H1 (cell line): ENCODE results near the gene GYS2. TPM values are rescaled to one million over a fixed set of nuclear protein-coding genes. Genes with fewer than 3 reads are reported as not detected.

Experiments used
- CTCF ChIA-PET: fragments of 300-600 bp; sonication (Branson Sonifier 250); formaldehyde crosslinking; loops from one replicate; lab custom pipeline; 2021; ENCODE audit not compliant: partially characterized antibody; lab: Charles Lee
- POLR2A ChIA-PET: fragments of 300-600 bp; sonication (Branson Sonifier 250); formaldehyde crosslinking; loops from one replicate; lab custom pipeline; 2021; ENCODE audit warnings: inconsistent platforms; ENCODE audit not compliant: partially characterized antibody; lab: Charles Lee
- DNase-seq, 2 experiments: peaks; one replicate each; pipeline versions ENCODE4 v3.0.0 to v3.0.0-alpha.2; 2010 to 2022; ENCODE audit warnings: low spot score in 2 of 2, low read depth in 1 of 2, mixed read lengths in 1 of 2
- FAIRE-seq: peaks from 2 replicates; lab custom pipeline; 2011; peaks lifted over from hg19 to GRCh38; lab: Jason Lieb, UNC
- H2AFZ ChIP-seq: 2 replicates; pipeline ENCODE4 v1.8.1; 2012; ENCODE audit warnings: low read length, inconsistent platforms
- H2AK5ac ChIP-seq: 2 replicates; pipeline ENCODE4 v1.6.1; 2013; ENCODE audit warnings: low read depth, low read length
- H2BK120ac ChIP-seq: replicated peaks from 2 replicates; pipeline ENCODE3; 2013; ENCODE audit warnings: low read depth, low read length, inconsistent platforms
- H2BK12ac ChIP-seq: 2 replicates; pipeline ENCODE4 v1.6.1; 2013; ENCODE audit warnings: low read depth, low read length
- H2BK15ac ChIP-seq: 2 replicates; pipeline ENCODE4 v1.6.1; 2013; ENCODE audit warnings: low read length
- H2BK20ac ChIP-seq: 2 replicates; pipeline ENCODE4 v1.6.1; 2013; ENCODE audit warnings: low read length
- H2BK5ac ChIP-seq: 2 replicates; pipeline ENCODE4 v1.6.1; 2013; ENCODE audit warnings: low read depth, low read length
- H3K14ac ChIP-seq: 2 replicates; pipeline ENCODE4 v1.6.1; 2013; ENCODE audit warnings: inconsistent platforms; ENCODE audit not compliant: insufficient read length
- H3K18ac ChIP-seq: 2 replicates; pipeline ENCODE4 v1.6.1; 2013; ENCODE audit warnings: low read length; ENCODE audit errors: extremely low read depth
- H3K23ac ChIP-seq: 2 replicates; pipeline ENCODE4 v1.6.1; 2013; ENCODE audit warnings: inconsistent platforms; ENCODE audit not compliant: insufficient read length
- H3K23me2 ChIP-seq: 2 replicates; pipeline ENCODE4 v1.6.1; 2013; ENCODE audit warnings: low read depth, low read length
- H3K27ac ChIP-seq: 2 replicates; pipeline ENCODE4 v1.6.1; 2011; ENCODE audit warnings: low read depth, low read length, inconsistent platforms
- H3K27me3 ChIP-seq, 4 experiments: replicated peaks in 1 of 4; 1 replicate in 1 of 4; 2 replicates in 3 of 4; pipeline versions ENCODE4 v1.6.1 to v1.8.1; 2011 to 2013; ENCODE audit warnings: low read length in 3 of 4, mild to moderate bottlenecking in 3 of 4, inconsistent platforms in 2 of 4, mixed read lengths in 2 of 4, moderate library complexity in 1 of 4; ENCODE audit not compliant: control insufficient read depth in 3 of 4, insufficient read depth in 3 of 4; ENCODE audit errors: extremely low read depth in 1 of 4
- H3K36me3 ChIP-seq, 4 experiments: 2 replicates each; pipeline versions ENCODE4 v1.6.1 to v1.8.1; 2011 to 2013; ENCODE audit warnings: mild to moderate bottlenecking in 4 of 4, low read length in 3 of 4, moderate library complexity in 2 of 4, control low read depth in 1 of 4, inconsistent platforms in 1 of 4; ENCODE audit not compliant: insufficient read depth in 4 of 4, control insufficient read depth in 2 of 4
- H3K4ac ChIP-seq: replicated peaks from 2 replicates; pipeline ENCODE3; 2013; ENCODE audit warnings: low read length, low read depth, mixed read lengths, inconsistent platforms; ENCODE audit not compliant: insufficient read length
- H3K4me1 ChIP-seq, 4 experiments: replicated peaks in 1 of 4; 1 replicate in 1 of 4; 2 replicates in 3 of 4; pipeline versions ENCODE4 v1.6.1 to v1.8.1; 2011 to 2013; ENCODE audit warnings: low read length in 3 of 4, inconsistent platforms in 2 of 4, mixed read lengths in 1 of 4; ENCODE audit not compliant: insufficient read depth in 4 of 4, control insufficient read depth in 3 of 4
- H3K4me2 ChIP-seq, 2 experiments: 2 replicates each; pipeline versions ENCODE4 v1.6.1 to v1.8.1; 2011 to 2013; ENCODE audit warnings: low read depth in 2 of 2, low read length in 2 of 2, control low read depth in 1 of 2, inconsistent platforms in 1 of 2, mild to moderate bottlenecking in 1 of 2; ENCODE audit not compliant: insufficient read depth in 1 of 2
- H3K4me3 ChIP-seq, 4 experiments: fragments of 200-600, 300-600 bp in 1 of 4; sonication (generic), shearing (Covaris generic), sonication (Bioruptor Twin) in 1 of 4; 2 replicates each; pipeline versions ENCODE4 v1.5.1 to v1.8.1; 2011 to 2016; ENCODE audit warnings: low read length in 4 of 4, low read depth in 3 of 4, control low read depth in 2 of 4, inconsistent platforms in 2 of 4, mild to moderate bottlenecking in 2 of 4, mixed read lengths in 1 of 4, moderate library complexity in 1 of 4; ENCODE audit not compliant: insufficient read depth in 2 of 4; ENCODE audit errors: extremely low read depth in 1 of 4
- H3K56ac ChIP-seq: replicated peaks from 2 replicates; pipeline ENCODE3; 2013; ENCODE audit warnings: low read depth, mild to moderate bottlenecking, mixed read lengths, low read length, inconsistent platforms; ENCODE audit not compliant: insufficient read length
- H3K79me1 ChIP-seq: 2 replicates; pipeline ENCODE4 v1.6.1; 2013; ENCODE audit warnings: low read depth, low read length, control low read depth
- H3K79me2 ChIP-seq, 2 experiments: 2 replicates each; pipeline versions ENCODE4 v1.6.1 to v1.8.1; 2012 to 2013; ENCODE audit warnings: low read length in 2 of 2, mild to moderate bottlenecking in 2 of 2, inconsistent platforms in 1 of 2; ENCODE audit not compliant: insufficient read depth in 2 of 2, control insufficient read depth in 1 of 2
- H3K9ac ChIP-seq, 4 experiments: replicated peaks in 1 of 4; 1 replicate in 1 of 4; 2 replicates in 3 of 4; pipeline versions ENCODE4 v1.6.1 to v1.8.1; 2011 to 2013; ENCODE audit warnings: low read depth in 3 of 4, low read length in 3 of 4, control low read depth in 2 of 4, mild to moderate bottlenecking in 2 of 4, moderate library complexity in 2 of 4, inconsistent platforms in 1 of 4; ENCODE audit errors: extremely low read depth in 1 of 4
- H3K9me3 ChIP-seq, 2 experiments: 2 replicates each; pipeline versions ENCODE4 v1.6.1 to v1.8.1; 2012 to 2013; ENCODE audit warnings: mild to moderate bottlenecking in 2 of 2, moderate library complexity in 2 of 2, control low read depth in 1 of 2, inconsistent platforms in 1 of 2, low read depth in 1 of 2, low read length in 1 of 2, mixed read lengths in 1 of 2; ENCODE audit not compliant: insufficient read depth in 2 of 2
- H4K20me1 ChIP-seq, 2 experiments: replicated peaks in 1 of 2; 2 replicates each; pipeline versions ENCODE3 to v1.8.1; 2011 to 2013; ENCODE audit warnings: inconsistent platforms in 2 of 2, low read length in 2 of 2, mild to moderate bottlenecking in 1 of 2; ENCODE audit not compliant: insufficient read depth in 2 of 2, control insufficient read depth in 1 of 2
- H4K5ac ChIP-seq: 2 replicates; pipeline ENCODE4 v1.6.1; 2013; ENCODE audit warnings: low read length, low read depth, mixed read lengths, inconsistent platforms; ENCODE audit not compliant: insufficient read length
- H4K8ac ChIP-seq: 2 replicates; pipeline ENCODE4 v1.8.0; 2013; ENCODE audit warnings: mild to moderate bottlenecking, moderate library complexity, low read length, inconsistent platforms; ENCODE audit not compliant: insufficient read depth; ENCODE audit errors: extremely low read depth
- H4K91ac ChIP-seq: replicated peaks from 2 replicates; pipeline ENCODE3; 2013; ENCODE audit warnings: low read length, mixed read lengths, inconsistent platforms; ENCODE audit not compliant: insufficient read length
- CTBP2 ChIP-seq: IDR thresholded peaks from 2 replicates; pipeline ENCODE4 v1.7.0; 2011; ENCODE audit warnings: borderline replicate concordance, mild to moderate bottlenecking, moderate library complexity, mixed read lengths, low read length; ENCODE audit not compliant: insufficient read depth, insufficient read length
- EP300 ChIP-seq, 2 experiments: IDR thresholded peaks; 1 replicate in 1 of 2; 2 replicates in 1 of 2; pipeline ENCODE4 v1.6.1; 2011 to 2012; ENCODE audit warnings: low read depth in 2 of 2, low read length in 2 of 2, mild to moderate bottlenecking in 2 of 2, borderline replicate concordance in 1 of 2, inconsistent platforms in 1 of 2, moderate library complexity in 1 of 2
- GABPA ChIP-seq: IDR thresholded peaks from 2 replicates; pipeline ENCODE4 v1.6.1; 2011; ENCODE audit warnings: mild to moderate bottlenecking, low read length, moderate library complexity, borderline replicate concordance; ENCODE audit not compliant: insufficient read depth
- NANOG ChIP-seq: IDR thresholded peaks from 2 replicates; pipeline ENCODE4 v1.6.1; 2011; ENCODE audit warnings: low read length, low read depth, mild to moderate bottlenecking, inconsistent platforms; ENCODE audit not compliant: insufficient read depth, poor library complexity, severe bottlenecking
- NRF1 ChIP-seq: IDR thresholded peaks from 2 replicates; pipeline ENCODE4 v1.6.1; 2011; ENCODE audit warnings: mild to moderate bottlenecking, low read depth, low read length, improper control_type of control experiment
- PHF8 ChIP-seq: fragments of 200-600 bp; sonication (generic); conservative IDR thresholded peaks from 2 replicates; pipeline ENCODE4 v1.7.1; 2012; ENCODE audit warnings: low read depth, mild to moderate bottlenecking, inconsistent platforms, low read length, moderate library complexity
- TAF7 ChIP-seq: optimal IDR thresholded peaks from 2 replicates; pipeline ENCODE3; 2011; ENCODE audit warnings: low read depth, mild to moderate bottlenecking, inconsistent platforms, low read length, moderate library complexity, borderline replicate concordance
- TBP ChIP-seq: IDR thresholded peaks from 2 replicates; pipeline ENCODE4 v1.6.1; 2011; ENCODE audit warnings: low read depth, low read length, improper control_type of control experiment
- ZNF274 ChIP-seq: IDR thresholded peaks from 2 replicates; pipeline ENCODE4 v1.7.0; 2012; ENCODE audit warnings: low read length, borderline replicate concordance; ENCODE audit errors: extremely low read depth
- WGBS, 2 experiments: shearing (Covaris generic) in 1 of 2; methylation state at CpG; one replicate each; pipeline versions ENCODE4 v1.1.6 to v1.1.7; 2013 to 2015; ENCODE audit warnings: low lambda C conversion rate in 2 of 2, mixed read lengths in 2 of 2, inconsistent platforms in 1 of 2, low coverage in 1 of 2, missing lambda C conversion rate in 1 of 2; ENCODE audit not compliant: insufficient replicate concordance in 2 of 2, insufficient coverage in 1 of 2, insufficient read length in 1 of 2; ENCODE audit errors: extremely low coverage in 1 of 2, missing lambda C conversion rate in 1 of 2; 5-methylcytosine and 5-hydroxymethylcytosine counted together
- polyA plus RNA-seq, 7 experiments: library from polyadenylated mRNA; depleted of rRNA in 3 of 7; stranded (reverse) in 5 of 7; unstranded in 2 of 7; fragments of >200 nt in 5 of 7; fragments of 200-250 nt in 2 of 7; gene quantifications; 1 replicate in 5 of 7; 2 replicates in 1 of 7; 4 replicates in 1 of 7; pipeline versions ENCODE4 v1.2.1 to v1.2.3, GENCODE V29; 2011 to 2013; ENCODE audit warnings: missing spikeins in 2 of 7, mixed read lengths in 2 of 7
- total RNA-seq: library from RNA; stranded (reverse); fragmentation: NEBNext Ultra II Directional; extraction: Animal tissue kit (Norgen Biotek cat#: 25700); gene quantifications from 2 replicates; pipeline ENCODE4 v1.2.1, GENCODE V29; 2021

The GYS2 gene
- total and polyA plus RNA-seq, 2 of the 8 experiments (the other 6 are each of a cell fraction or from before 2014, with no cell fraction given), result not detected

GRCh38 chr12:21558100-21558679, 46.5 kb downstream of the GYS2 start:
- TF ChIP-seq NANOG (no peak), CTBP2 (no peak), GABPA (no peak), PHF8 (no peak), TAF7 (no peak), NRF1 (no peak), TBP (no peak), ZNF274 (no peak), EP300 (IDR thresholded peaks at IDR 0.05; ENCODE audit: borderline replicate concordance in 1 of 2, low read depth in 2 of 2, low read length in 2 of 2) (no peak)
- FAIRE-seq (no peak), DNase-seq (no peak)
- Histone ChIP-seq H2BK120ac (no peak overlapping the region), H3K79me1 (no peaks in the 10 kb centered on the region), H3K56ac (no peak overlapping the region), H3K4me1 (no peaks in the 10 kb centered on the region), H3K27ac (no peak overlapping the region), H4K20me1 (no peaks in the 10 kb centered on the region), H3K79me2 (no peaks in the 10 kb centered on the region), H4K91ac (no peak overlapping the region), H4K5ac (no peak overlapping the region), H2BK20ac (no peak overlapping the region), H3K14ac (no peak overlapping the region), H3K23me2 (no peaks in the 10 kb centered on the region), H3K23ac (no peak overlapping the region), H2AFZ (no peak overlapping the region), H3K27me3 (no peaks in the 10 kb centered on the region), H4K8ac (no peak overlapping the region), H2BK12ac (no peak overlapping the region), H3K18ac (no peak overlapping the region), H3K9me3 (no peaks in the 10 kb centered on the region), H2BK15ac (no peak overlapping the region), H3K9ac (no peak overlapping the region), H3K4ac (no peak overlapping the region), H3K4me2 (no peak overlapping the region), H3K4me3 (no peak overlapping the region), H3K36me3 (no peaks in the 10 kb centered on the region), H2BK5ac (no peak overlapping the region), H2AK5ac (no peak overlapping the region)
- POLR2A ChIA-PET, result no interaction called here
- CTCF ChIA-PET, result interaction anchor here (1.3 kb wide), 1 partner anchor 8 kb away, joined by 3 read pairs; no protein-coding TSS in a partner anchor
- WGBS, 2 experiments, result 80% methylated on average over 9 of the region's 9 CpGs; no CpG with 5 or more reads in 1 of the 2 experiments
